Chondrocyte (in vitro differentiated cells): Measurements from ENCODE around the gene PHKA2. TPM values are rescaled to one million over a fixed set of nuclear protein-coding genes. Genes with fewer than 3 reads are reported as not detected.

Experiments
- DNase-seq: peaks from one replicate; pipeline ENCODE4 v3.0.0; 2021; ENCODE audit warnings: mixed read lengths, low spot score
- H3K27ac Mint-ChIP-seq: one replicate; pipeline ENCODE4 v1.8.0; 2021; ENCODE audit warnings: mild to moderate bottlenecking, moderate library complexity, mixed read lengths; ENCODE audit not compliant: unreplicated experiment
- H3K27me3 Mint-ChIP-seq: 2 replicates; pipeline ENCODE4 v1.8.0; 2021; ENCODE audit warnings: low read depth, mixed read lengths
- H3K36me3 Mint-ChIP-seq: 2 replicates; pipeline ENCODE4 v1.8.0; 2021; ENCODE audit warnings: low read depth, mixed read lengths
- H3K4me1 Mint-ChIP-seq: 2 replicates; pipeline ENCODE4 v1.8.0; 2021; ENCODE audit warnings: low read depth, mild to moderate bottlenecking, mixed read lengths
- H3K4me3 Mint-ChIP-seq: one replicate; pipeline ENCODE4 v1.8.0; 2021; ENCODE audit warnings: mild to moderate bottlenecking, moderate library complexity, mixed read lengths; ENCODE audit not compliant: unreplicated experiment
- H3K9me3 Mint-ChIP-seq: 2 replicates; pipeline ENCODE4 v1.8.0; 2021; ENCODE audit warnings: low read depth, mixed read lengths
- total RNA-seq: library from RNA; stranded (reverse); gene quantifications from 3 replicates; pipeline ENCODE4 v1.2.1, GENCODE V29; 2021
- TF ChIP-seq, protein P1 (sequence below): fragments of 200-600 bp; sonication (generic); IDR thresholded peaks from 2 replicates; pipeline ENCODE4 v1.5.0; 2021; ENCODE audit warnings: antibody characterized with exemption, mild to moderate bottlenecking, moderate library complexity

PHKA2 gene
- total RNA-seq, 1 donor from 2014 or later: 16.2 TPM

DNA sequence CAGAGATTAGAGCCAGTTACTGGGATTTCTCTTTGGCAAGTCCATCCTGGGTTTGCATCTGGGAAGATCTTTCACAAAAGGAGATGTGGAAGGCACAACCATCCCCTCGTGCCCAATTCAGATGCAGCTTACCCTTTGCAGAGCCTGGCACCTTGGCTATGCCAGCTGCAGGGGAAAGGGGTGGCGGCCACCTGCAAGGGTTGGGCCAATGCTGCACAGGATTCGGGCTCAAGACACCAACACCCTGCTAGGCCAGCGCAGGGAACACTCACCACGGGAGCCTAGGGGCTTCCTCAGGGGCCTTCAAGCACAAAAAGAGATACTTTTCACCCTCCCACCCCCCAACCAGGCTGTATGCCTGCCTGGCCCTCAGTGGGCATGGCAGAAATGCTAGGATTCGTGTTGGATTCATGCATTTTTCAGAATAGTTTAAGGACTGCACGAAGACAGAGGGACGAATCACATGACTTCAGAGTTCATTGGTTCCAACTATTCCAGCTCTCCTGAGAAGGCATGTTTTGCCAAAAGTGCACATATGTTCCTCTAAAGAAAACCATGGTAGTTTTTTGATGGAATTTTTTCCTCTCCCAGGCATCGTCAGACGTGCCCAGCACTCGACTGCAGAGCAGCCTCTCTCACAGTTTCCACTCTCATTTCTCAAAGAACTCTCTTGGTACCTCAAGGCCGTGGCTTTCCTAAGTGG, 94.4 kb downstream of the PHKA2 start:
- H3K4me1 Mint-ChIP-seq: peaks cover 29% of the 10 kb centered on the region
- TF ChIP-seq, protein P1, sequence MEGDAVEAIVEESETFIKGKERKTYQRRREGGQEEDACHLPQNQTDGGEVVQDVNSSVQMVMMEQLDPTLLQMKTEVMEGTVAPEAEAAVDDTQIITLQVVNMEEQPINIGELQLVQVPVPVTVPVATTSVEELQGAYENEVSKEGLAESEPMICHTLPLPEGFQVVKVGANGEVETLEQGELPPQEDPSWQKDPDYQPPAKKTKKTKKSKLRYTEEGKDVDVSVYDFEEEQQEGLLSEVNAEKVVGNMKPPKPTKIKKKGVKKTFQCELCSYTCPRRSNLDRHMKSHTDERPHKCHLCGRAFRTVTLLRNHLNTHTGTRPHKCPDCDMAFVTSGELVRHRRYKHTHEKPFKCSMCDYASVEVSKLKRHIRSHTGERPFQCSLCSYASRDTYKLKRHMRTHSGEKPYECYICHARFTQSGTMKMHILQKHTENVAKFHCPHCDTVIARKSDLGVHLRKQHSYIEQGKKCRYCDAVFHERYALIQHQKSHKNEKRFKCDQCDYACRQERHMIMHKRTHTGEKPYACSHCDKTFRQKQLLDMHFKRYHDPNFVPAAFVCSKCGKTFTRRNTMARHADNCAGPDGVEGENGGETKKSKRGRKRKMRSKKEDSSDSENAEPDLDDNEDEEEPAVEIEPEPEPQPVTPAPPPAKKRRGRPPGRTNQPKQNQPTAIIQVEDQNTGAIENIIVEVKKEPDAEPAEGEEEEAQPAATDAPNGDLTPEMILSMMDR: no peak
- no peak for DNase-seq
- no peak overlapping the region for H3K27ac Mint-ChIP-seq
- peaks cover 3% of the 10 kb centered on the region for H3K9me3 Mint-ChIP-seq
- no peaks in the 10 kb centered on the region for H3K27me3 Mint-ChIP-seq
- peaks cover 2% of the 10 kb centered on the region for H3K36me3 Mint-ChIP-seq
- H3K4me3 Mint-ChIP-seq: no peak overlapping the region

DNA sequence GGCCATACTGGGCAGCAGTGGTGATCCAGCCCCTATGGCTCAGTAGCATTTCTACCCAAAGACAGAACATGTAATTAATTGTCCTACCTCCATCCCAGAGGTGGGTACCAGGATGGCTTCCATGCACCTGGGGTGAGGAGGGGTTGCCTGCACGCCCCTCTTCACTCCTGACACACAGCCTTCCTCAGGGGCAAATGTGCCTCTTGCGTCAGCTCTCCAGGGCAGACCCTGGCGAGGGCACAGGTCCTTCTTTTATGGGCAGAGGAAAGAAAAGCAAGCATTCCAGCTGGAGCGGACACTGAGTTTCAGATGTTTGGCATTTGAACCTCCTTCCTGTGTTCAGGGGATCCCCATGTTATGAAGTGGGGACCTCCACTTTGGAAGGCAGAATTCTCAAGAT, 95.6 kb downstream of the PHKA2 start:
- no peak for DNase-seq
- no peak overlapping the region for H3K4me3 Mint-ChIP-seq
- no peak overlapping the region for H3K27ac Mint-ChIP-seq
- H3K36me3 Mint-ChIP-seq: peaks cover 2% of the 10 kb centered on the region
- TF ChIP-seq, protein P1: no peak
- peaks cover 41% of the 10 kb centered on the region for H3K4me1 Mint-ChIP-seq
- H3K27me3 Mint-ChIP-seq: no peaks in the 10 kb centered on the region
- H3K9me3 Mint-ChIP-seq: peaks cover 3% of the 10 kb centered on the region

DNA sequence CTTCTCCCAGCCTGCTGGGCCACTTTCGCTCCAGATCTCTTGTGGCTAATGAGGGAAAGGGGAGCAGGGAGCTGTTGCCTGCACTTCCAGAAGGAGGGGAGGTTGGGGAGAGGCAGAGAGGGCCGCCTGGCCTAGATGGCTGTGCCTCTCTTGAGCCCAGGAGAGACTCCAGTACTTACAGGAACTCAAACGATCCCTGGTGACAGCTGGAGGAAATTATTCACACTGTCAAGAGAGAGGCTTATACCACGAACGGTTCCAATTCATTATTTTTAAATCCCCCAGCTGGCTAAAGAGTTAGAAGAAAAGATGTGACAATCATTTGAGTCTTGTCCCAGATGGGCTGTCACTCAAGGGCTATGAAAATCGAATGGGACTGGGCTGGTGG, 96.1 kb downstream of the PHKA2 start:
- Mint-ChIP-seq H3K36me3 (no peaks in the 10 kb centered on the region), H3K27ac (no peak overlapping the region), H3K27me3 (no peaks in the 10 kb centered on the region), H3K4me1 (peaks cover 45% of the 10 kb centered on the region), H3K4me3 (no peak overlapping the region), H3K9me3 (peaks cover 3% of the 10 kb centered on the region)
- TF ChIP-seq, protein P1: no peak
- no peak for DNase-seq

DNA sequence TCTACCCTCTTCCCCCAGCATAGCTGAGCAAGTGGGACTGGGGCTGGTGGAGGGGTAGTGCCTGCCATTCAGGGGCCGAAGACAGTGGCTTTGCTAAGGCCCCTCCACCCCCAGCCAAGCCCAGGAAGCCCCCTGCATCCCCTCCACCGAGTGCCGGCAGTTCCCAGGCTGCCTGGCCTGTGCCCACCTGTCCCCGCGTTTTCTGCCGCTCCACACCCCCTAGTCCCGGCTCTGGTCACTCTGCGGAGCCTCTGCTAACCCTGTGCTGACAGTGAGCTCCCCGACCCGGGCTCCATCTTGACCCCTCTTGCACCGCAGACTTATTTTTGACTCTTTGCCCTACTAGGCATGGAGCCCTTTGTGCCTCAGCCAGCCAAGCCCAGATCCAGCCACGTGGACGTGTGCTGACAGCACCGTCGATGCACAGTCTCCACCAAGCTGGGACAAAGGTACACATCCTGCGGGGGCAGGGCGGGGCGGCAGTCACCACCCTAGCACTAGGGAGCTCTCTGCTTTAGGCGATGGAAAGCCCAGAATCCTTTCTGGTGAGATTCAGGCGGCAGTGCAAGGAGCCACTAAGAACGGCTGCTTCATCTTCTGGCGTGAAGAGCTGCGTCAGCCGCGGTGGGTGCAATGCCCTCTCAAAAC, 96.6 kb downstream of the PHKA2 start:
- no peaks in the 10 kb centered on the region for H3K27me3 Mint-ChIP-seq
- peak overlapping the region; percentile 64 for H3K4me3 Mint-ChIP-seq
- no peaks in the 10 kb centered on the region for H3K36me3 Mint-ChIP-seq
- H3K27ac Mint-ChIP-seq: peak overlapping the region; percentile 97
- peaks cover 7% of the 10 kb centered on the region for H3K9me3 Mint-ChIP-seq
- no peak for DNase-seq
- TF ChIP-seq, protein P1: no peak
- peaks cover 45% of the 10 kb centered on the region for H3K4me1 Mint-ChIP-seq

DNA sequence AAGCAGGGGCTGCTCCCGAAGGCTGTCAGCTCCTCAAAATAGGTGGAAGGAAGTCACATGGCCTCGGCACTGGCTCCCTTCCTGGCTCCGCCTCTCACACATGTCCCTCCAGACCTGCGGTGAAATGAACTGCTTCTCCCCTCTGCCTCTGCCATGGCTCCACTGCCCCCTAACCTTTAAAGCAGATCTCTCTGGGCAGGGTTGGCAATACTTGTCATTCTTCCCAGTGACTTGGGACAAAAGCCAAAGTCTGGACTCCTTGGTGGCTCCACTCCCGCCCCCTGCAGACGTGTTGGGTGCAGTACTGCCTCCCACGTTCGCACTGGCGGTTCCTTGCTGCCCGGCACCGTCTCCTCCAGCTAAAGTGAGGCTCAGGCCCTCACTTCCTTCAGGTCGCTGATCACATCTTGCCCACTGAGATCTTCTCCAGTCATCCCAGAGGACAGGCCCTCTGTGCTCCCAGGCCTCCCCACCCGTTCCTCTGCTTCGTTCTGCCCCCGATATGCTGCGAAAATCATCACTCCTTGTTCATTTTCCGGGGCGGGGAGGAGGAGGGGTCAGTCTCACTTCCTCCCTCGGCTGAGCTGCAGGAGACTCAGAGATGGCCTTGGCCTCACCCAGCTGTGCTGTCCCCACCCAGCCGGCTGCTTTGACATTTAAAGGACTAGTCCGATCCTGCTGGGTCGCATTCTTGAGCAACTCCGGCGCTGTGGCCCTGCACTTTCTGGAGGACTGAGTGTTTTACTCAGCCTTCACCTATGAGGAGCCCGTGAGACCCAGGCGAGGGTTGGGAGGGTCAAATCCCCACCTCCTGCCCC, 97.4 kb downstream of the PHKA2 start:
- peak overlapping the region; percentile 97 for H3K27ac Mint-ChIP-seq
- DNase-seq: no peak
- peaks cover 8% of the 10 kb centered on the region for H3K9me3 Mint-ChIP-seq
- H3K27me3 Mint-ChIP-seq: no peaks in the 10 kb centered on the region
- peaks cover 45% of the 10 kb centered on the region for H3K4me1 Mint-ChIP-seq
- peak overlapping the region; percentile 64 for H3K4me3 Mint-ChIP-seq
- no peaks in the 10 kb centered on the region for H3K36me3 Mint-ChIP-seq
- TF ChIP-seq, protein P1: peak; percentile 80
